Hepatocyte (in vitro differentiated cells): ENCODE results near the gene MINK1.

Experiments used
- EZH2 ChIP-seq: fragments of 200-600 bp; sonication (generic); IDR thresholded peaks from 2 replicates; pipeline ENCODE4 v1.6.1; 2016; ENCODE audit warnings: antibody characterized with exemption, mild to moderate bottlenecking, borderline replicate concordance
- EZH2phosphoT487 ChIP-seq: fragments of 200-600 bp; sonication (generic); IDR thresholded peaks from one replicate; pipeline ENCODE4 v1.6.1; 2018; ENCODE audit warnings: antibody characterized with exemption, mild to moderate bottlenecking, low read depth, moderate library complexity; ENCODE audit not compliant: unreplicated experiment, severe bottlenecking
- TF ChIP-seq, protein P1 (sequence below): fragments of 200-600 bp; sonication (generic); IDR thresholded peaks from 2 replicates; pipeline ENCODE4 v1.5.1; 2016; ENCODE audit warnings: antibody characterized with exemption, mild to moderate bottlenecking; ENCODE audit not compliant: poor library complexity

DNA sequence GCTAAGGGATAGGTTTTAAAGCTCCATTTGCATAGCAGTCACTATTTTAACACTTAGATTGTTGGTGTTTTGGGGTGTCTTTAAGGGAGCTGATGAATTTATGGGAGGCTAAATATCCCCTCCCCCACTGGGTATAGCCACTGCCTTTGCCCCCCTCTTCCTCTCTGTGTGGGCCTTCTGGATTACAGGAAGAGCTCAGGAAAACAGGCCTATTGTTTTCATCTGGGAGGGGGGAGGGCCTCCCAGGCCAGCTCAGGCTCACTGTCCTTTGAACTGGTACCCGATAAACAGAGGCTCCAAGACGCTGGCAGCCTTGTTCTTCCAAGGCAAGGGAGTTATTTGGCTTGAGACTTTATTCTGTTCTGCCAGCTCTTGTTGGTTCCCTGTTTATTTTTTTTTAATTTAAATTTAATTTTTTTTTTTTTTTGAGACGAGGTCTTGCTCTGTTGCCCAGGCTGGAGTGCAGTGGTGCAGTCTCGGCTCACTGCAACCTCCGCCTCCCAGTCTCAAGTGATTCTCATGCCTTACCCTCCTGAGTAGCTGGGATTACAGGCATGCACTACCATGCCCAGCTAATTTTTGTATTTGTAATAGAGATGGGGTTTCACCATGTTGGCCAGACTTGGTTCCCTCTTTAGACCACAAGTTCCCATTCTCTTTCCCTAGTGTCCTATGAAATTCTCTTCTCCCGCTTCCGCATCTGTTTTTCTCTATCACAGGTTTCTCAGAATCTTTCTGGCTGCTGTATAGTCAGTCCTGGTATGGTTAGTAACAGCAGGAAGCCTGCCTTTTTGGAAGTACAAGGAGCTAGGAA is 25.1 kb downstream of the MINK1 start:
- TF ChIP-seq, protein P1, sequence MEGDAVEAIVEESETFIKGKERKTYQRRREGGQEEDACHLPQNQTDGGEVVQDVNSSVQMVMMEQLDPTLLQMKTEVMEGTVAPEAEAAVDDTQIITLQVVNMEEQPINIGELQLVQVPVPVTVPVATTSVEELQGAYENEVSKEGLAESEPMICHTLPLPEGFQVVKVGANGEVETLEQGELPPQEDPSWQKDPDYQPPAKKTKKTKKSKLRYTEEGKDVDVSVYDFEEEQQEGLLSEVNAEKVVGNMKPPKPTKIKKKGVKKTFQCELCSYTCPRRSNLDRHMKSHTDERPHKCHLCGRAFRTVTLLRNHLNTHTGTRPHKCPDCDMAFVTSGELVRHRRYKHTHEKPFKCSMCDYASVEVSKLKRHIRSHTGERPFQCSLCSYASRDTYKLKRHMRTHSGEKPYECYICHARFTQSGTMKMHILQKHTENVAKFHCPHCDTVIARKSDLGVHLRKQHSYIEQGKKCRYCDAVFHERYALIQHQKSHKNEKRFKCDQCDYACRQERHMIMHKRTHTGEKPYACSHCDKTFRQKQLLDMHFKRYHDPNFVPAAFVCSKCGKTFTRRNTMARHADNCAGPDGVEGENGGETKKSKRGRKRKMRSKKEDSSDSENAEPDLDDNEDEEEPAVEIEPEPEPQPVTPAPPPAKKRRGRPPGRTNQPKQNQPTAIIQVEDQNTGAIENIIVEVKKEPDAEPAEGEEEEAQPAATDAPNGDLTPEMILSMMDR: no peak
- TF ChIP-seq EZH2phosphoT487: no peak
- TF ChIP-seq EZH2: no peak
